Measurements from ENCODE around the gene STEAP1B.

- TF ChIP-seq CTCF (IDR thresholded peaks at IDR 0.05), result no peak
- no peak for TF ChIP-seq POLR2A (IDR thresholded peaks at IDR 0.05; ENCODE audit: low read depth)
- TF ChIP-seq EP300 (IDR thresholded peaks at IDR 0.05), result no peak
- no peak for TF ChIP-seq POLR2AphosphoS5 (IDR thresholded peaks at IDR 0.05)
Observed at GRCh38 chr7:22442882-22443369, 57.1 kb downstream of the STEAP1B start.

Data from esophagus muscularis mucosa (tissue), 4 donors.